KBM-7 (cell line): ENCODE data around the gene SGSM2.

Source experiments
- DNase-seq: peaks from one replicate; pipeline ENCODE4 v3.0.0-alpha.2; 2015
- in situ Hi-C: fragments of 300-500 bp; cut with MboI; formaldehyde crosslinking; loops from 2 replicates; pipeline ENCODE4 v1.14.3; 2020; ENCODE audit warnings: low sequenced_read_pairs, low pct_unique_long_range_greater_than_20kb, mixed read lengths

SGSM2 gene

GRCh38 chr17:2331303-2331702, 6.0 kb upstream of the SGSM2 start:
- in situ Hi-C loops, result no loop called here
- no peak for DNase-seq

GRCh38 chr17:2335726-2336214, 1.5 kb upstream of the SGSM2 start:
- in situ Hi-C loops, result no loop called here
- DNase-seq, result no peak

- peak; percentile 92 for DNase-seq
- in situ Hi-C loops, result no loop called here
Measured at GRCh38 chr17:2336215-2336851, 968 bp upstream of the SGSM2 start, which contains the start of gene TSR1. TSR1 (minus strand) TSS chr17:2336457; CDS start chr17:2336427, 30 bp downstream.

GRCh38 chr17:2337544-2338314, 428 bp downstream of the SGSM2 start:
- peak; percentile 50 for DNase-seq
- in situ Hi-C loops, result no loop called here

- in situ Hi-C loops, result no loop called here
- no peak for DNase-seq
Measured at GRCh38 chr17:2338315-2338657, 985 bp downstream of the SGSM2 start.

- DNase-seq, result no peak
- in situ Hi-C loops, result no loop called here
Measured at GRCh38 chr17:2343421-2343820, 6.1 kb downstream of the SGSM2 start.

- in situ Hi-C loops, result no loop called here
Measured at GRCh38 chr17:2344528-2344927, 7.2 kb downstream of the SGSM2 start.

GRCh38 chr17:2346475-2346874, 9.2 kb downstream of the SGSM2 start:
- in situ Hi-C loops, result no loop called here
- DNase-seq, result no peak

More at GRCh38 chr17:2344528-2344927, 7.2 kb downstream of the SGSM2 start:
- no peak for DNase-seq

GRCh38 chr17:2347805-2348685, 10.7 kb downstream of the SGSM2 start:
- no peak for DNase-seq
- in situ Hi-C loops, result no loop called here

- in situ Hi-C loops, result no loop called here
- no peak for DNase-seq
Measured at GRCh38 chr17:2351269-2351668, 14.0 kb downstream of the SGSM2 start.

GRCh38 chr17:2354311-2354710, 17.0 kb downstream of the SGSM2 start:
- in situ Hi-C loops, result no loop called here
- no peak for DNase-seq

GRCh38 chr17:2357237-2357636, 19.9 kb downstream of the SGSM2 start:
- in situ Hi-C loops, result no loop called here
- DNase-seq, result no peak

- in situ Hi-C loops, result no loop called here
- no peak for DNase-seq
Measured at GRCh38 chr17:2357931-2358434, 20.7 kb downstream of the SGSM2 start.

GRCh38 chr17:2361010-2361760, 23.9 kb downstream of the SGSM2 start:
- no peak for DNase-seq

GRCh38 chr17:2362016-2362415, 24.7 kb downstream of the SGSM2 start:
- no peak for DNase-seq
- in situ Hi-C loops, result no loop called here

More at GRCh38 chr17:2361010-2361760, 23.9 kb downstream of the SGSM2 start:
- in situ Hi-C loops, result no loop called here

- no peak for DNase-seq
- in situ Hi-C loops, result no loop called here
Measured at GRCh38 chr17:2362416-2362815, 25.1 kb downstream of the SGSM2 start.

GRCh38 chr17:2362881-2363280, 25.6 kb downstream of the SGSM2 start:
- DNase-seq, result no peak
- in situ Hi-C loops, result no loop called here

GRCh38 chr17:2363318-2363717, 26.0 kb downstream of the SGSM2 start:
- DNase-seq, result no peak
- in situ Hi-C loops, result no loop called here
